IMR-90 (cell line): Measurements from ENCODE around the gene MASTL. TPM values are rescaled to one million over a fixed set of nuclear protein-coding genes. Genes with fewer than 3 reads are reported as not detected.

ENCODE experiments used
- ATAC-seq: fragments of 200-7000 bp; cut with Tn5 transposase; 2 replicates; pipeline ENCODE4 v1.9.1; 2020; ENCODE audit warnings: low read depth, mild to moderate bottlenecking, moderate library complexity
- BruUV-seq: library from RNA; stranded (reverse); fragments of 400-500 nt; replicated peaks from 2 replicates; lab custom pipeline; 2021; lab: Mats Ljungman, UMichigan
- CTCF ChIA-PET: fragments of 300-600 bp; formaldehyde crosslinking; extraction: SDS; loops from one replicate; lab custom pipeline; 2021; ENCODE audit warnings: antibody characterized with exemption; lab: Yijun Ruan, JAX
- POLR2A ChIA-PET: fragments of 300-600 bp; sonication (Branson Sonifier 250); formaldehyde crosslinking; loops from one replicate; lab custom pipeline; 2022; ENCODE audit warnings: antibody characterized with exemption; ENCODE audit not compliant: unreplicated experiment; lab: Charles Lee
- DNase-seq: peaks from one replicate; pipeline ENCODE4 v3.0.0; 2013
- H2AFZ ChIP-seq: replicated peaks from 2 replicates; pipeline ENCODE3; 2013; ENCODE audit warnings: low read length, mild to moderate bottlenecking; ENCODE audit not compliant: poor library complexity
- H2AK5ac ChIP-seq: 2 replicates; pipeline ENCODE4 v1.6.1; 2013; ENCODE audit warnings: low read depth, low read length, inconsistent platforms
- H2AK9ac ChIP-seq: replicated peaks from 2 replicates; pipeline ENCODE3; 2013; ENCODE audit warnings: mild to moderate bottlenecking, low read depth, low read length, moderate library complexity; ENCODE audit not compliant: poor library complexity
- H2BK120ac ChIP-seq: 2 replicates; pipeline ENCODE4 v1.6.1; 2013; ENCODE audit warnings: low read depth, low read length, inconsistent platforms
- H2BK15ac ChIP-seq: 3 replicates; pipeline ENCODE4 v1.6.1; 2013; ENCODE audit warnings: low read depth, low read length, inconsistent platforms
- H2BK20ac ChIP-seq: 2 replicates; pipeline ENCODE4 v1.6.1; 2013; ENCODE audit warnings: low read depth, mild to moderate bottlenecking, inconsistent platforms, low read length, moderate library complexity
- H2BK5ac ChIP-seq: 2 replicates; pipeline ENCODE4 v1.6.1; 2013; ENCODE audit warnings: mild to moderate bottlenecking, low read depth, low read length, inconsistent platforms; ENCODE audit not compliant: poor library complexity, severe bottlenecking
- H3K14ac ChIP-seq: replicated peaks from 2 replicates; pipeline ENCODE4 v1.6.1; 2013; ENCODE audit warnings: low read depth, low read length, inconsistent platforms
- H3K18ac ChIP-seq: 2 replicates; pipeline ENCODE4 v1.6.1; 2013; ENCODE audit warnings: low read depth, low read length, control low read depth
- H3K23ac ChIP-seq: 2 replicates; pipeline ENCODE4 v1.6.1; 2013; ENCODE audit warnings: low read depth, low read length, inconsistent platforms
- H3K27ac ChIP-seq: 2 replicates; pipeline ENCODE4 v1.5.1; 2013; ENCODE audit warnings: mild to moderate bottlenecking, control low read depth, low read length; ENCODE audit not compliant: insufficient read depth
- H3K27me3 ChIP-seq: 2 replicates; pipeline ENCODE4 v1.6.1; 2013; ENCODE audit warnings: low read length; ENCODE audit not compliant: control insufficient read depth, insufficient read depth
- H3K36me3 ChIP-seq: 2 replicates; pipeline ENCODE4 v1.6.1; 2013; ENCODE audit warnings: low read length, mixed read lengths; ENCODE audit not compliant: control insufficient read depth, insufficient read depth
- H3K4ac ChIP-seq: 2 replicates; pipeline ENCODE4 v1.6.1; 2013; ENCODE audit warnings: low read depth, low read length, inconsistent platforms
- H3K4me1 ChIP-seq: 2 replicates; pipeline ENCODE4 v1.6.1; 2013; ENCODE audit warnings: low read length, mixed read lengths; ENCODE audit not compliant: control insufficient read depth, insufficient read depth
- H3K4me2 ChIP-seq: 2 replicates; pipeline ENCODE4 v1.6.1; 2013; ENCODE audit warnings: low read depth, mild to moderate bottlenecking, control low read depth, low read length, moderate library complexity
- H3K4me3 ChIP-seq: 2 replicates; pipeline ENCODE4 v1.5.1; 2013; ENCODE audit warnings: low read depth, mild to moderate bottlenecking, control low read depth, low read length, moderate library complexity; ENCODE audit not compliant: insufficient read depth
- H3K56ac ChIP-seq: 2 replicates; pipeline ENCODE4 v1.6.1; 2013; ENCODE audit warnings: low read length, inconsistent platforms; ENCODE audit not compliant: insufficient read depth; ENCODE audit errors: extremely low read depth
- H3K79me1 ChIP-seq, 2 experiments: 2 replicates each; pipeline ENCODE4 v1.6.1; 2013; ENCODE audit warnings: low read length in 2 of 2, inconsistent platforms in 1 of 2, low read depth in 1 of 2
- H3K9ac ChIP-seq: 2 replicates; pipeline ENCODE4 v1.6.1; 2013; ENCODE audit warnings: low read depth, low read length, control low read depth
- H3K9me1 ChIP-seq: 2 replicates; pipeline ENCODE4 v1.6.1; 2013; ENCODE audit warnings: low read length, inconsistent platforms; ENCODE audit not compliant: insufficient read depth
- H3K9me3 ChIP-seq: 2 replicates; pipeline ENCODE4 v1.6.1; 2013; ENCODE audit warnings: low read length; ENCODE audit not compliant: control insufficient read depth, insufficient read depth
- H4K20me1 ChIP-seq: 2 replicates; pipeline ENCODE4 v1.6.1; 2013; ENCODE audit warnings: low read length, inconsistent platforms; ENCODE audit not compliant: insufficient read depth
- H4K5ac ChIP-seq: 2 replicates; pipeline ENCODE4 v1.6.1; 2013; ENCODE audit warnings: mild to moderate bottlenecking, low read depth, low read length, control low read depth
- H4K8ac ChIP-seq, 2 experiments: 2 replicates each; pipeline ENCODE4 v1.6.1; 2013; ENCODE audit warnings: low read depth in 2 of 2, low read length in 2 of 2, control low read depth in 1 of 2, inconsistent platforms in 1 of 2
- H4K91ac ChIP-seq: 2 replicates; pipeline ENCODE4 v1.6.1; 2013; ENCODE audit warnings: low read depth, low read length, inconsistent platforms; ENCODE audit not compliant: insufficient read depth
- BHLHE40 ChIP-seq: fragments of 150-350 bp; IDR thresholded peaks from 2 replicates; pipeline ENCODE4 v1.6.1; 2016; ENCODE audit warnings: mild to moderate bottlenecking, low read depth, low read length
- CEBPB ChIP-seq: IDR thresholded peaks from 2 replicates; pipeline ENCODE4 v1.6.1; 2012; ENCODE audit warnings: low read depth, low read length, improper control_type of control experiment
- CHD1 ChIP-seq: IDR thresholded peaks from 2 replicates; pipeline ENCODE4 v1.6.1; 2012; ENCODE audit warnings: low read depth, low read length, improper control_type of control experiment
- WGBS, 2 experiments: methylation state at CpG; one replicate each; pipeline versions ENCODE4 v1.1.5 to v1.1.7; 2013; ENCODE audit warnings: missing lambda C conversion rate in 2 of 2; ENCODE audit not compliant: insufficient read length in 1 of 2; ENCODE audit errors: extremely low coverage in 2 of 2; 5-methylcytosine and 5-hydroxymethylcytosine counted together
- dilution Hi-C: fragments of 300-500 bp; cut with HindIII; formaldehyde crosslinking; loops from one replicate; pipeline ENCODE4 v1.14.3; 2018; ENCODE audit warnings: low sequenced_read_pairs; ENCODE audit not compliant: unreplicated experiment
- in situ Hi-C: fragments of 300-500 bp; cut with MboI; formaldehyde crosslinking; loops from 3 replicates; pipeline ENCODE4 v1.14.3; 2019; ENCODE audit warnings: low sequenced_read_pairs, inconsistent platforms, mixed read lengths
- intact Hi-C: fragments of 100-400 bp; cut with micrococcal nuclease; formaldehyde crosslinking; loops from 2 replicates; pipeline ENCODE4 v1.10.0; 2022
- polyA plus RNA-seq, 3 experiments: library from polyadenylated mRNA; depleted of rRNA; stranded (reverse); fragments of >200 nt; gene quantifications; 2 replicates each; pipeline ENCODE4 v1.2.3, GENCODE V29; 2012; ENCODE audit warnings: low replicate concordance in 1 of 3
- total RNA-seq: library from RNA; depleted of rRNA; stranded (reverse); fragments of >200 nt; gene quantifications from 2 replicates; pipeline ENCODE4 v1.2.3, GENCODE V29; 2012

Gene MASTL
- total and polyA plus RNA-seq, 2 of the 4 experiments (the other 2 are of a cell fraction), result 7.0 to 13.4 TPM

GRCh38 chr10:27230022-27230421 is 74.9 kb downstream of the MASTL start:
- no peak overlapping the region for H4K8ac ChIP-seq
- H3K36me3 ChIP-seq, result peaks cover 7% of the 10 kb centered on the region
- H3K18ac ChIP-seq, result no peak overlapping the region
- H2AK5ac ChIP-seq, result no peak overlapping the region
- no peak overlapping the region for H2AK9ac ChIP-seq
- no peak overlapping the region for H3K4ac ChIP-seq
- no peak overlapping the region for H2AFZ ChIP-seq
- no peak overlapping the region for H3K9ac ChIP-seq
- H3K4me3 ChIP-seq, result no peak overlapping the region
- H2BK5ac ChIP-seq, result no peak overlapping the region
- H4K5ac ChIP-seq, result no peak overlapping the region
- H3K14ac ChIP-seq, result no peak overlapping the region
- ChIA-PET POLR2A (no interaction called here), CTCF (interaction anchor here (0.7 kb wide), 1 partner anchor 591 kb away, joined by 3 read pairs; no protein-coding TSS in a partner anchor)
- intact Hi-C loops (no loop called here), dilution Hi-C loops (no loop called here), in situ Hi-C loops (no loop called here)
- no peaks in the 10 kb centered on the region for H3K9me1 ChIP-seq
- DNase-seq (no peak), ATAC-seq (no peak)
- no peak overlapping the region for H3K56ac ChIP-seq
- no TSS peak for BruUV-seq
- H4K20me1 ChIP-seq, result no peaks in the 10 kb centered on the region
- H2BK20ac ChIP-seq, result no peak overlapping the region
- no peaks in the 10 kb centered on the region for H3K79me1 ChIP-seq
- no peak overlapping the region for H2BK15ac ChIP-seq
- TF ChIP-seq CEBPB (no peak), CHD1 (no peak), BHLHE40 (no peak)
- no peaks in the 10 kb centered on the region for H3K4me1 ChIP-seq
- WGBS, 2 experiments, result no CpG with 5 or more reads among the region's 1 CpG
- H3K4me2 ChIP-seq, result no peak overlapping the region
- H2BK120ac ChIP-seq, result no peak overlapping the region
- H3K27me3 ChIP-seq, result no peaks in the 10 kb centered on the region
- H4K91ac ChIP-seq, result no peak overlapping the region
- H3K23ac ChIP-seq, result no peak overlapping the region
- H3K9me3 ChIP-seq, result no peaks in the 10 kb centered on the region
- H3K27ac ChIP-seq, result no peak overlapping the region
